ENCODE data around the gene SUN2. TPM values are rescaled to one million over a fixed set of nuclear protein-coding genes. Genes with fewer than 3 reads are reported as not detected.
A peak's percentile ranks its signal among the peaks of the same experiment; 100 is the strongest.

SUN2 gene
- total RNA-seq, 1 donor from 2014 or later, result 124 TPM

GRCh38 chr22:38705235-38706100, 50.3 kb downstream of the SUN2 start, which contains the start of gene GTPBP1:
GTPBP1 (plus strand) TSS chr22:38705944; CDS start chr22:38705956, 12 bp downstream.
- Mint-ChIP-seq H3K4me3 (ENCODE audit: unreplicated experiment) (peak within 1 kb of the TSS; percentile 89), H3K36me3 (ENCODE audit: low read depth) (no peaks in the 10 kb centered on the region), H3K27ac (ENCODE audit: unreplicated experiment) (peak within 1 kb of the TSS; percentile 97), H3K9me3 (ENCODE audit: low read depth) (no peaks in the 10 kb centered on the region), H3K27me3 (ENCODE audit: low read depth) (no peaks in the 10 kb centered on the region), H3K4me1 (ENCODE audit: low read depth) (peaks cover 37% of the 10 kb centered on the region)
- DNase-seq (ENCODE audit: low spot score), result peak; percentile 98
- no peak for TF ChIP-seq CTCF (IDR thresholded peaks at IDR 0.05)

- H3K4me3 Mint-ChIP-seq (ENCODE audit: unreplicated experiment), result peak overlapping the region; percentile 70
- TF ChIP-seq CTCF (IDR thresholded peaks at IDR 0.05), result no peak
- DNase-seq (ENCODE audit: low spot score), result no peak
- H3K36me3 Mint-ChIP-seq (ENCODE audit: low read depth), result no peaks in the 10 kb centered on the region
- peaks cover 38% of the 10 kb centered on the region for H3K4me1 Mint-ChIP-seq (ENCODE audit: low read depth)
- H3K9me3 Mint-ChIP-seq (ENCODE audit: low read depth), result no peaks in the 10 kb centered on the region
- H3K27ac Mint-ChIP-seq (ENCODE audit: unreplicated experiment), result peak overlapping the region; percentile 97
- H3K27me3 Mint-ChIP-seq (ENCODE audit: low read depth), result no peaks in the 10 kb centered on the region
Observed at GRCh38 chr22:38704654-38705234, 51.1 kb downstream of the SUN2 start.

GRCh38 chr22:38700789-38701628, 54.8 kb downstream of the SUN2 start, which contains the start of gene JOSD1:
JOSD1 (minus strand) TSS chr22:38700943; CDS start chr22:38699987, 956 bp downstream.
- H3K36me3 Mint-ChIP-seq (ENCODE audit: low read depth), result peaks cover 2% of the 10 kb centered on the region
- H3K4me1 Mint-ChIP-seq (ENCODE audit: low read depth), result peaks cover 52% of the 10 kb centered on the region
- TF ChIP-seq CTCF (IDR thresholded peaks at IDR 0.05), result peak; percentile 34
- peak; percentile 98 for DNase-seq (ENCODE audit: low spot score)
- H3K27me3 Mint-ChIP-seq (ENCODE audit: low read depth), result no peaks in the 10 kb centered on the region
- peak within 1 kb of the TSS; percentile 99 for H3K27ac Mint-ChIP-seq (ENCODE audit: unreplicated experiment)
- H3K4me3 Mint-ChIP-seq (ENCODE audit: unreplicated experiment), result peak within 1 kb of the TSS; percentile 90
- H3K9me3 Mint-ChIP-seq (ENCODE audit: low read depth), result no peaks in the 10 kb centered on the region

GRCh38 chr22:38700270-38700788, 55.5 kb downstream of the SUN2 start:
- H3K27ac Mint-ChIP-seq (ENCODE audit: unreplicated experiment), result peak overlapping the region; percentile 99
- TF ChIP-seq CTCF (IDR thresholded peaks at IDR 0.05), result no peak
- peak overlapping the region; percentile 90 for H3K4me3 Mint-ChIP-seq (ENCODE audit: unreplicated experiment)
- no peak for DNase-seq (ENCODE audit: low spot score)
- H3K4me1 Mint-ChIP-seq (ENCODE audit: low read depth), result peaks cover 56% of the 10 kb centered on the region
- no peaks in the 10 kb centered on the region for H3K27me3 Mint-ChIP-seq (ENCODE audit: low read depth)
- H3K36me3 Mint-ChIP-seq (ENCODE audit: low read depth), result peaks cover 2% of the 10 kb centered on the region
- no peaks in the 10 kb centered on the region for H3K9me3 Mint-ChIP-seq (ENCODE audit: low read depth)

Data from chondrocyte (in vitro differentiated cells).